Breast epithelium (tissue), 3 donors: ENCODE data around the gene MOB3A.

ENCODE experiments used
- POLR2A ChIP-seq: fragments of 450-650 bp; IDR thresholded peaks from one replicate; pipeline ENCODE4 v1.6.1; 2016; ENCODE audit warnings: antibody characterized with exemption, mild to moderate bottlenecking, moderate library complexity
- POLR2AphosphoS5 ChIP-seq, 3 donors: sonication (generic); formaldehyde crosslinking; IDR thresholded peaks; one replicate each; pipeline ENCODE4 v1.6.1; 2017; ENCODE audit warnings: antibody characterized with exemption in 3 of 3
- TF ChIP-seq, protein P1 (sequence below), 3 donors: fragments of 450-650 bp; IDR thresholded peaks; one replicate each; pipeline ENCODE4 v1.5.1; 2016 to 2017; ENCODE audit warnings: antibody characterized with exemption in 3 of 3, mild to moderate bottlenecking in 3 of 3, moderate library complexity in 3 of 3

DNA sequence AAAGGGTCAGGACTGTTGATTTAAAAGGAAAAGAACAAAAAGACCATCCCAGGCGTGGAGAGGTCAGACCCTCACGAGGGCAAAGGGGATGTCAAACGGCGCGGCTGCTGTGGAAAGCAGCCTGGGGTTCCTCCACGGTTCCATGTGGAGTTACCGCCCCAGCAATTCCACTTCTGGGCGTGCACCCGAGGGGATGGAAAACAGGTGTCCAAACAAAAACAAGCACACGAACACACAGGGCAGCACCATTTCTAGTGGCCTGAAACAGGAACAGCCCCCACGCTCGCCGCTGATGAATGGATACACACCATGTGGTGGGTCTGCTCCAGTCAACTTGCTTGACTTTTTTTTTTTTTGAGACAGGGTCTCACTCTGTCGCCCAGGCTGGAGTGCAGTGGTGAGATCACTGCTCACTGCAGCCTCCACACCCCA, 44.0 kb upstream of the MOB3A start:
- TF ChIP-seq, protein P1, sequence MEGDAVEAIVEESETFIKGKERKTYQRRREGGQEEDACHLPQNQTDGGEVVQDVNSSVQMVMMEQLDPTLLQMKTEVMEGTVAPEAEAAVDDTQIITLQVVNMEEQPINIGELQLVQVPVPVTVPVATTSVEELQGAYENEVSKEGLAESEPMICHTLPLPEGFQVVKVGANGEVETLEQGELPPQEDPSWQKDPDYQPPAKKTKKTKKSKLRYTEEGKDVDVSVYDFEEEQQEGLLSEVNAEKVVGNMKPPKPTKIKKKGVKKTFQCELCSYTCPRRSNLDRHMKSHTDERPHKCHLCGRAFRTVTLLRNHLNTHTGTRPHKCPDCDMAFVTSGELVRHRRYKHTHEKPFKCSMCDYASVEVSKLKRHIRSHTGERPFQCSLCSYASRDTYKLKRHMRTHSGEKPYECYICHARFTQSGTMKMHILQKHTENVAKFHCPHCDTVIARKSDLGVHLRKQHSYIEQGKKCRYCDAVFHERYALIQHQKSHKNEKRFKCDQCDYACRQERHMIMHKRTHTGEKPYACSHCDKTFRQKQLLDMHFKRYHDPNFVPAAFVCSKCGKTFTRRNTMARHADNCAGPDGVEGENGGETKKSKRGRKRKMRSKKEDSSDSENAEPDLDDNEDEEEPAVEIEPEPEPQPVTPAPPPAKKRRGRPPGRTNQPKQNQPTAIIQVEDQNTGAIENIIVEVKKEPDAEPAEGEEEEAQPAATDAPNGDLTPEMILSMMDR (IDR thresholded peaks at IDR 0.05): no peak
- no peak for TF ChIP-seq POLR2A
- TF ChIP-seq POLR2AphosphoS5 (IDR thresholded peaks at IDR 0.05): no peak
